Brain microvascular endothelial cell (primary cell): ENCODE results near the gene ZNF608.

Source experiments
- DNase-seq: peaks from one replicate; pipeline ENCODE4 v3.0.0-alpha.2; 2020
- H3K27ac ChIP-seq: fragments of 250-450 bp; sonication (Bioruptor Pico); 2 replicates; pipeline ENCODE4 v1.5.1; 2020; ENCODE audit warnings: mild to moderate bottlenecking, moderate library complexity
- H3K27me3 ChIP-seq: fragments of 250-450 bp; sonication (Bioruptor Pico); replicated peaks from 2 replicates; pipeline ENCODE4 v1.5.1; 2020; ENCODE audit warnings: mild to moderate bottlenecking
- H3K36me3 ChIP-seq: fragments of 250-450 bp; sonication (Bioruptor Pico); replicated peaks from 2 replicates; pipeline ENCODE4 v1.5.1; 2020; ENCODE audit warnings: mild to moderate bottlenecking
- H3K4me3 ChIP-seq: 2 replicates; pipeline ENCODE4 v1.5.1; 2011; ENCODE audit warnings: low read depth, mild to moderate bottlenecking, control low read depth, low read length, moderate library complexity
- in situ Hi-C: cut with HindIII; loops from 2 replicates; pipeline ENCODE4 v1.10.0; 2017; ENCODE audit warnings: low sequenced_read_pairs, low pct_ligation_motif_present
- TF ChIP-seq, protein P1 (sequence below): IDR thresholded peaks from 2 replicates; pipeline ENCODE4 v1.5.1; 2011; ENCODE audit warnings: low read depth, mild to moderate bottlenecking, moderate library complexity, low read length, control low read depth, inconsistent platforms; ENCODE audit errors: missing control alignments

ZNF608 gene

DNA sequence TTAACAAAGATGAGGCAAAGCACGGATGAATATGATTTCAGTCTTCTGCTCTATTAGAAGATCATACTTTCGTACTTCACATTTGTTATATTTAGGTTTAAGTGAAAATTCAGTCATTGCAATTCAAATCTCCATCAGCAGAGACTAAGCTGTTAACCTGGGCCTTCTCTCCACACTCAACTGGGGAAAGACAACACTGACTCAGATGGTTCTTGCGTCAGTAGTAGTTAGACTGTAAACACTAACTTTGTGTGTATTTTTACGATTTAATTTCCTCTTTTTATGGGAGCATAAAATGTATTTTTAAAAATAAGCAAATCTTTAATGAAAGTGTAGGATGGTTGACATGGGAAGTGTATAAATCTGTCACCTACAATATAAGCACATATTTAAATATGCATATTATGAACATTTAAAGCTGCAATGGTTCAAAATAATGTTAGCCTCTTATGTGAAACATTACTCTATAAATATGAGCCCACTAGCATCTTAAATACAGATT, 42.7 kb upstream of the ZNF608 start:
- in situ Hi-C loops: no loop called here
- no peak for DNase-seq
- TF ChIP-seq, protein P1, sequence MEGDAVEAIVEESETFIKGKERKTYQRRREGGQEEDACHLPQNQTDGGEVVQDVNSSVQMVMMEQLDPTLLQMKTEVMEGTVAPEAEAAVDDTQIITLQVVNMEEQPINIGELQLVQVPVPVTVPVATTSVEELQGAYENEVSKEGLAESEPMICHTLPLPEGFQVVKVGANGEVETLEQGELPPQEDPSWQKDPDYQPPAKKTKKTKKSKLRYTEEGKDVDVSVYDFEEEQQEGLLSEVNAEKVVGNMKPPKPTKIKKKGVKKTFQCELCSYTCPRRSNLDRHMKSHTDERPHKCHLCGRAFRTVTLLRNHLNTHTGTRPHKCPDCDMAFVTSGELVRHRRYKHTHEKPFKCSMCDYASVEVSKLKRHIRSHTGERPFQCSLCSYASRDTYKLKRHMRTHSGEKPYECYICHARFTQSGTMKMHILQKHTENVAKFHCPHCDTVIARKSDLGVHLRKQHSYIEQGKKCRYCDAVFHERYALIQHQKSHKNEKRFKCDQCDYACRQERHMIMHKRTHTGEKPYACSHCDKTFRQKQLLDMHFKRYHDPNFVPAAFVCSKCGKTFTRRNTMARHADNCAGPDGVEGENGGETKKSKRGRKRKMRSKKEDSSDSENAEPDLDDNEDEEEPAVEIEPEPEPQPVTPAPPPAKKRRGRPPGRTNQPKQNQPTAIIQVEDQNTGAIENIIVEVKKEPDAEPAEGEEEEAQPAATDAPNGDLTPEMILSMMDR: no peak
- Histone ChIP-seq H3K27me3 (no peaks in the 10 kb centered on the region), H3K27ac (no peak overlapping the region), H3K4me3 (no peak overlapping the region), H3K36me3 (no peaks in the 10 kb centered on the region)

GRCh38 chr5:124783794-124784193, 37.4 kb upstream of the ZNF608 start:
- TF ChIP-seq, protein P1: no peak
- in situ Hi-C loops: no loop called here
- Histone ChIP-seq H3K27me3 (no peaks in the 10 kb centered on the region), H3K4me3 (no peak overlapping the region), H3K36me3 (no peaks in the 10 kb centered on the region), H3K27ac (no peak overlapping the region)
- DNase-seq: no peak

- TF ChIP-seq, protein P1: no peak
- Histone ChIP-seq H3K27ac (no peak overlapping the region), H3K27me3 (no peaks in the 10 kb centered on the region), H3K36me3 (no peaks in the 10 kb centered on the region), H3K4me3 (no peak overlapping the region)
- in situ Hi-C loops: no loop called here
- no peak for DNase-seq
These were observed 36.8 kb upstream of the ZNF608 start for GRCh38 chr5:124783285-124783684.

GRCh38 chr5:124782262-124782661, 35.8 kb upstream of the ZNF608 start:
- TF ChIP-seq, protein P1: no peak
- H3K27me3 ChIP-seq: no peaks in the 10 kb centered on the region
- no peaks in the 10 kb centered on the region for H3K36me3 ChIP-seq
- no peak for DNase-seq
- no peak overlapping the region for H3K4me3 ChIP-seq
- H3K27ac ChIP-seq: no peak overlapping the region
- in situ Hi-C loops: no loop called here

- in situ Hi-C loops: no loop called here
- no peak for DNase-seq
- Histone ChIP-seq H3K36me3 (no peaks in the 10 kb centered on the region), H3K4me3 (no peak overlapping the region), H3K27ac (no peak overlapping the region), H3K27me3 (no peaks in the 10 kb centered on the region)
- TF ChIP-seq, protein P1: no peak
These were observed 33.6 kb upstream of the ZNF608 start for GRCh38 chr5:124780011-124780410.
